ENCODE data around the gene DAAM1. TPM values are rescaled to one million over a fixed set of nuclear protein-coding genes. Genes with fewer than 3 reads are reported as not detected.
A peak's percentile ranks its signal among the peaks of the same experiment; 100 is the strongest.

The DAAM1 gene
- total RNA-seq, 1 donor from 2014 or later: 39.5 TPM

- TF ChIP-seq EZH2phosphoT487 (IDR thresholded peaks at IDR 0.05) (no peak), EZH2 (IDR thresholded peaks at IDR 0.05) (no peak), CTCF (IDR thresholded peaks at IDR 0.05) (no peak)
- Histone ChIP-seq H3K27me3 (no peaks in the 10 kb centered on the region), H3K27ac (no peak overlapping the region), H2AFZ (replicated peaks) (no peak overlapping the region), H4K20me1 (ENCODE audit: low read depth) (no peaks in the 10 kb centered on the region), H3K4me3 (no peak overlapping the region), H3K9me3 (ENCODE audit: low read depth) (no peaks in the 10 kb centered on the region), H3K79me2 (ENCODE audit: low read depth) (no peaks in the 10 kb centered on the region), H3F3A (ENCODE audit: low read depth) (no peaks in the 10 kb centered on the region), H3K9ac (no peak overlapping the region), H3K4me2 (no peak overlapping the region), H3K4me1 (peaks cover 8% of the 10 kb centered on the region), H3K36me3 (no peaks in the 10 kb centered on the region)
- no peak overlapping the region for H3K27ac Mint-ChIP-seq
- DNase-seq (ENCODE audit: low spot score): no peak
- no peak overlapping the region for H3K4me3 Mint-ChIP-seq
- H3K4me1 Mint-ChIP-seq: peaks cover 29% of the 10 kb centered on the region
- no peaks in the 10 kb centered on the region for H3K36me3 Mint-ChIP-seq
- peaks cover 2% of the 10 kb centered on the region for H3K9me3 Mint-ChIP-seq
- H3K27me3 Mint-ChIP-seq (ENCODE audit: insufficient read depth, low read depth): peaks cover under 1% of the 10 kb centered on the region
Observed at GRCh38 chr14:59160506-59160905, 28.0 kb upstream of the DAAM1 start.

GRCh38 chr14:59161561-59162175 is 26.8 kb upstream of the DAAM1 start:
- Histone ChIP-seq H3K4me3 (no peak overlapping the region), H3K36me3 (no peaks in the 10 kb centered on the region), H3K9me3 (ENCODE audit: low read depth) (no peaks in the 10 kb centered on the region), H4K20me1 (ENCODE audit: low read depth) (no peaks in the 10 kb centered on the region), H3K9ac (no peak overlapping the region), H3K4me2 (peak overlapping the region; percentile 10), H2AFZ (replicated peaks) (peak overlapping the region; percentile 63), H3K79me2 (ENCODE audit: low read depth) (no peaks in the 10 kb centered on the region), H3K27me3 (no peaks in the 10 kb centered on the region), H3K27ac (no peak overlapping the region), H3F3A (ENCODE audit: low read depth) (no peaks in the 10 kb centered on the region), H3K4me1 (peaks cover 8% of the 10 kb centered on the region)
- Mint-ChIP-seq H3K27ac (peak overlapping the region; percentile 98), H3K4me3 (peak overlapping the region; percentile 68), H3K36me3 (no peaks in the 10 kb centered on the region), H3K27me3 (ENCODE audit: insufficient read depth, low read depth) (peaks cover 2% of the 10 kb centered on the region), H3K4me1 (peaks cover 29% of the 10 kb centered on the region), H3K9me3 (peaks cover 2% of the 10 kb centered on the region)
- peak; percentile 21 for DNase-seq (ENCODE audit: low spot score)
- no peak for TF ChIP-seq CTCF (IDR thresholded peaks at IDR 0.05)

GRCh38 chr14:59166258-59166657 is 22.2 kb upstream of the DAAM1 start:
- TF ChIP-seq EZH2phosphoT487 (IDR thresholded peaks at IDR 0.05): no peak
- no peak for TF ChIP-seq EZH2 (IDR thresholded peaks at IDR 0.05)
- no peak for TF ChIP-seq CTCF (IDR thresholded peaks at IDR 0.05)
- peaks cover 15% of the 10 kb centered on the region for H3K4me1 Mint-ChIP-seq

More at GRCh38 chr14:59166258-59166657, 22.2 kb upstream of the DAAM1 start:
- Mint-ChIP-seq H3K27ac (no peak overlapping the region), H3K9me3 (no peaks in the 10 kb centered on the region), H3K27me3 (ENCODE audit: insufficient read depth, low read depth) (peaks cover 2% of the 10 kb centered on the region), H3K4me3 (no peak overlapping the region), H3K36me3 (no peaks in the 10 kb centered on the region)
- H3K79me2 ChIP-seq (ENCODE audit: low read depth): no peaks in the 10 kb centered on the region
- no peaks in the 10 kb centered on the region for H3K27me3 ChIP-seq
- H3F3A ChIP-seq (ENCODE audit: low read depth): no peaks in the 10 kb centered on the region
- H3K9ac ChIP-seq: no peak overlapping the region
- no peaks in the 10 kb centered on the region for H3K9me3 ChIP-seq (ENCODE audit: low read depth)
- peaks cover 6% of the 10 kb centered on the region for H3K4me1 ChIP-seq
- H2AFZ ChIP-seq (replicated peaks): no peak overlapping the region
- no peak overlapping the region for H3K4me3 ChIP-seq
- no peaks in the 10 kb centered on the region for H4K20me1 ChIP-seq (ENCODE audit: low read depth)
- no peak overlapping the region for H3K27ac ChIP-seq
- H3K4me2 ChIP-seq: no peak overlapping the region
- H3K36me3 ChIP-seq: no peaks in the 10 kb centered on the region
- no peak for DNase-seq (ENCODE audit: low spot score)
